HepG2 (cell line): ENCODE results near the gene TAC3. TPM values are rescaled to one million over a fixed set of nuclear protein-coding genes. Genes with fewer than 3 reads are reported as not detected.
A peak's percentile ranks its signal among the peaks of the same experiment; 100 is the strongest.

Source experiments
- CAMTA2 ChIP-seq: sonication (generic); formaldehyde crosslinking; IDR thresholded peaks from 2 replicates; pipeline ENCODE4 v1.4.0; 2020; ENCODE audit warnings: mild to moderate bottlenecking, missing genetic modification reagents, borderline replicate concordance
- FOXP1 ChIP-seq, 2 experiments: fragments of 450-650 bp in 1 of 2; IDR thresholded peaks; 2 replicates each; pipeline ENCODE4 v1.6.1; 2017 to 2018; ENCODE audit warnings: antibody characterized with exemption in 1 of 2
- HDAC6 ChIP-seq: fragments of 200-600 bp; sonication (generic); IDR thresholded peaks from 2 replicates; pipeline ENCODE4 v1.7.0; 2017; ENCODE audit warnings: mild to moderate bottlenecking, antibody characterized with exemption, low read length, low read depth
- HMG20B ChIP-seq: conservative IDR thresholded peaks from 2 replicates; pipeline ENCODE4 v1.6.1; 2016; ENCODE audit warnings: missing genetic modification reagents, missing compliant biosample characterization
- KDM1A ChIP-seq: IDR thresholded peaks from 2 replicates; pipeline ENCODE4 v1.6.1; 2016; ENCODE audit warnings: missing compliant biosample characterization
- KLF16 ChIP-seq, 2 experiments: sonication (generic) in 1 of 2; formaldehyde crosslinking in 1 of 2; IDR thresholded peaks; 2 replicates each; pipeline versions ENCODE4 v1.6.1 to v1.8.0; 2016 to 2023; ENCODE audit warnings: missing genetic modification reagents in 2 of 2, missing compliant biosample characterization in 1 of 2
- MAFK ChIP-seq, 2 experiments: IDR thresholded peaks in 1 of 2; conservative IDR thresholded peaks in 1 of 2; 2 replicates each; pipeline ENCODE4 v1.6.1; 2011; ENCODE audit warnings: improper control_type of control experiment in 2 of 2, low read length in 2 of 2
- MEF2D ChIP-seq: sonication (generic); formaldehyde crosslinking; IDR thresholded peaks from 2 replicates; pipeline ENCODE4 v1.5.1; 2020; ENCODE audit warnings: mild to moderate bottlenecking, missing genetic modification reagents
- MLLT10 ChIP-seq: sonication (generic); formaldehyde crosslinking; IDR thresholded peaks from 2 replicates; pipeline ENCODE4 v1.4.0; 2020; ENCODE audit warnings: missing genetic modification reagents
- NFE2L2 ChIP-seq: fragments of 150-350 bp; IDR thresholded peaks from 2 replicates; pipeline ENCODE4 v1.6.1; 2014; ENCODE audit warnings: low read length
- PPARG ChIP-seq: conservative IDR thresholded peaks from 2 replicates; pipeline ENCODE4 v1.6.1; 2016; ENCODE audit warnings: missing biosample characterization, missing genetic modification reagents
- RFX3 ChIP-seq: IDR thresholded peaks from 2 replicates; pipeline ENCODE4 v1.6.1; 2016; ENCODE audit warnings: missing biosample characterization, missing genetic modification reagents
- SALL1 ChIP-seq: sonication (generic); formaldehyde crosslinking; IDR thresholded peaks from 2 replicates; pipeline ENCODE4 v1.8.0; 2022; ENCODE audit warnings: mild to moderate bottlenecking, missing genetic modification reagents
- SATB2 ChIP-seq: sonication (generic); formaldehyde crosslinking; IDR thresholded peaks from 2 replicates; pipeline ENCODE4 v1.5.0; 2020; ENCODE audit warnings: missing genetic modification reagents
- SMC3 ChIP-seq: IDR thresholded peaks from 2 replicates; pipeline ENCODE4 v1.6.1; 2011; ENCODE audit warnings: low read length, improper control_type of control experiment
- SRF ChIP-seq: IDR thresholded peaks from 2 replicates; pipeline ENCODE4 v1.6.1; 2011; ENCODE audit warnings: mild to moderate bottlenecking, low read depth, low read length, moderate library complexity
- TARDBP ChIP-seq: sonication (generic); formaldehyde crosslinking; IDR thresholded peaks from 2 replicates; pipeline ENCODE4 v1.8.0; 2022; ENCODE audit warnings: mild to moderate bottlenecking, missing genetic modification reagents
- TBX2 ChIP-seq: sonication (generic); formaldehyde crosslinking; IDR thresholded peaks from 2 replicates; pipeline ENCODE4 v1.5.0; 2020; ENCODE audit warnings: missing genetic modification reagents, mild to moderate bottlenecking, borderline replicate concordance
- TBX3 ChIP-seq: fragments of 450-650 bp; IDR thresholded peaks from 2 replicates; pipeline ENCODE4 v1.6.1; 2017; ENCODE audit warnings: antibody characterized with exemption, mild to moderate bottlenecking, inconsistent platforms, borderline replicate concordance
- ZBTB46 ChIP-seq: sonication (generic); formaldehyde crosslinking; IDR thresholded peaks from 2 replicates; pipeline ENCODE4 v1.4.0; 2020; ENCODE audit warnings: mild to moderate bottlenecking, missing genetic modification reagents, borderline replicate concordance
- ZBTB7A ChIP-seq: sonication (generic); formaldehyde crosslinking; IDR thresholded peaks from 2 replicates; pipeline ENCODE4 v1.8.0; 2022; ENCODE audit warnings: mild to moderate bottlenecking, missing genetic modification reagents
- ZMAT5 ChIP-seq: sonication (generic); formaldehyde crosslinking; IDR thresholded peaks from 2 replicates; pipeline ENCODE4 v1.5.0; 2020; ENCODE audit warnings: mild to moderate bottlenecking, low read depth, missing genetic modification reagents, borderline replicate concordance
- ZNF160 ChIP-seq: sonication (generic); formaldehyde crosslinking; IDR thresholded peaks from 2 replicates; pipeline ENCODE4 v1.8.0; 2022; ENCODE audit warnings: mild to moderate bottlenecking, inconsistent platforms, missing genetic modification reagents
- ZNF230 ChIP-seq: sonication (generic); formaldehyde crosslinking; IDR thresholded peaks from 2 replicates; pipeline ENCODE4 v1.4.0; 2020; ENCODE audit warnings: mild to moderate bottlenecking, missing genetic modification reagents
- ZNF430 ChIP-seq: sonication (generic); formaldehyde crosslinking; IDR thresholded peaks from 2 replicates; pipeline ENCODE4 v1.9.0; 2021; ENCODE audit warnings: mild to moderate bottlenecking, missing genetic modification reagents
- ZNF598 ChIP-seq: sonication (generic); formaldehyde crosslinking; IDR thresholded peaks from 2 replicates; pipeline ENCODE4 v1.5.1; 2020; ENCODE audit warnings: mild to moderate bottlenecking, missing genetic modification reagents, borderline replicate concordance
- ZNF614 ChIP-seq: IDR thresholded peaks from 2 replicates; pipeline ENCODE4 v1.6.1; 2018; ENCODE audit warnings: missing biosample characterization, missing genetic modification reagents, inconsistent platforms, borderline replicate concordance
- ZNF768 ChIP-seq: sonication (generic); formaldehyde crosslinking; IDR thresholded peaks from 2 replicates; pipeline ENCODE4 v1.4.0; 2020; ENCODE audit warnings: missing genetic modification reagents
- ZNF839 ChIP-seq: sonication (generic); formaldehyde crosslinking; IDR thresholded peaks from 2 replicates; pipeline ENCODE4 v1.4.0; 2020; ENCODE audit warnings: missing genetic modification reagents, mild to moderate bottlenecking, borderline replicate concordance
- ZNF879 ChIP-seq: sonication (generic); formaldehyde crosslinking; IDR thresholded peaks from 2 replicates; pipeline ENCODE4 v1.8.1; 2023; ENCODE audit warnings: missing genetic modification reagents
- polyA plus RNA-seq, 8 experiments: library from polyadenylated mRNA; depleted of rRNA in 3 of 8; stranded (reverse) in 7 of 8; unstranded in 1 of 8; fragments of >200 nt; fragmentation: Illumina TruSeq in 4 of 8; extraction: Trizol in 4 of 8; gene quantifications; 2 replicates each; pipeline versions ENCODE4 v1.2.1 to v1.2.3, GENCODE V29; 2011 to 2016; ENCODE audit warnings: low read depth in 4 of 8, missing spikeins in 1 of 8, mixed read lengths in 1 of 8; ENCODE audit not compliant: insufficient read depth in 1 of 8
- total RNA-seq, 5 experiments: library from RNA; depleted of rRNA; stranded (reverse); fragments of >200 nt; fragmentation: Illumina TruSeq; extraction: Trizol; gene quantifications; 2 replicates each; pipeline ENCODE4 v1.2.3, GENCODE V29; 2016; ENCODE audit warnings: low read depth in 1 of 5
- TF ChIP-seq, protein P1 (sequence below): IDR thresholded peaks from 2 replicates; pipeline ENCODE4 v1.6.1; 2016; ENCODE audit warnings: mild to moderate bottlenecking

Gene TAC3
- total and polyA plus RNA-seq, 2 of the 13 experiments (the other 11 are each of a cell fraction or from before 2014, with no cell fraction given), result 0.13 to 0.15 TPM

DNA sequence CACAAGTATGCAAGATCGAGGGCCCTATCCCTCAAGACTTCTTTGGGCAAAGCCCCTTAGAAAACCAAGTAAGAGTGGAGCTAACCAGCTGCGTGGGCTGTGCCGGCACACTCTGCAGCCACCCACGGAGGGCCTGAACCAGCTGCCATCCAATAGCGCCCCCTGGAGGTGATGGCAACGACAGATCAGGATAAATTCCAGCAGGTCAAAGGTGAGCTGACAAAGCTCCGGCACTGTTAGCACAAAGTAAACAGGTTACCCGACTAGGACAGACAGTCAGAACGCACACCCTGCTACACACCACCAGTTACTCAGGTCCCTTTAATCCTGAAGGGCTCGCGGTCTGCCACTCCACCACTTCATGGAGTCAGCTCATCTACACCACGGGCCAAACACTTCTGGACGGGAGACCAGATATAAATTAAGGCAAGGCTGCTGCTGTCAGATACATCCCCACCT is 14.9 kb downstream of the TAC3 start (continued):
- TF ChIP-seq ZBTB7A (0 out of 2 replicates have a peak, but pooled peaks have one; percentile 20), MAFK (conservative IDR thresholded peaks at IDR 0.05 in 1 of 2, IDR thresholded peaks at IDR 0.05 in 1 of 2; ENCODE audit: low read length in 2 of 2) (no peak), RFX3 (no peak), SMC3 (peak; percentile 59), TBX3 (no peak), ZNF839 (CRISPR knock-in tag) (no peak), MLLT10 (no peak), ZBTB46 (CRISPR knock-in tag) (no peak), HDAC6 (no peak), SATB2 (CRISPR knock-in tag) (no peak), SRF (no peak), HMG20B (no peak), ZNF614 (CRISPR knock-in tag) (peak; percentile 56; the same call in 1 of the 2 replicates), ZNF879 (CRISPR knock-in tag) (no peak), ZNF598 (CRISPR knock-in tag) (peak; percentile 82; the same call in 1 of the 2 replicates), KLF16 (CRISPR knock-in tag; IDR thresholded peaks at IDR 0.05) (peak in 1 of 2 experiments; percentile 39; a peak in 1 of 4 replicates), ZMAT5 (no peak), ZNF430 (peak; percentile 58; the same call in 1 of the 2 replicates), KDM1A (CRISPR knock-in tag) (peak; percentile 94), ZNF768 (CRISPR knock-in tag) (0 out of 2 replicates have a peak, but pooled peaks have one; percentile 16), MEF2D (CRISPR knock-in tag) (peak; percentile 48; the same call in 1 of the 2 replicates), ZNF160 (CRISPR knock-in tag) (no peak), FOXP1 (IDR thresholded peaks at IDR 0.05) (no peak), FOXP1 (CRISPR knock-in tag; IDR thresholded peaks at IDR 0.05) (peak; percentile 75), SALL1 (CRISPR knock-in tag) (peak; percentile 86), TARDBP (CRISPR knock-in tag) (peak; percentile 68; the same call in 1 of the 2 replicates), NFE2L2 (no peak), CAMTA2 (no peak), PPARG (peak; percentile 98), TBX2 (CRISPR knock-in tag) (peak; percentile 56), ZNF230 (CRISPR knock-in tag) (no peak)
- TF ChIP-seq, protein P1, sequence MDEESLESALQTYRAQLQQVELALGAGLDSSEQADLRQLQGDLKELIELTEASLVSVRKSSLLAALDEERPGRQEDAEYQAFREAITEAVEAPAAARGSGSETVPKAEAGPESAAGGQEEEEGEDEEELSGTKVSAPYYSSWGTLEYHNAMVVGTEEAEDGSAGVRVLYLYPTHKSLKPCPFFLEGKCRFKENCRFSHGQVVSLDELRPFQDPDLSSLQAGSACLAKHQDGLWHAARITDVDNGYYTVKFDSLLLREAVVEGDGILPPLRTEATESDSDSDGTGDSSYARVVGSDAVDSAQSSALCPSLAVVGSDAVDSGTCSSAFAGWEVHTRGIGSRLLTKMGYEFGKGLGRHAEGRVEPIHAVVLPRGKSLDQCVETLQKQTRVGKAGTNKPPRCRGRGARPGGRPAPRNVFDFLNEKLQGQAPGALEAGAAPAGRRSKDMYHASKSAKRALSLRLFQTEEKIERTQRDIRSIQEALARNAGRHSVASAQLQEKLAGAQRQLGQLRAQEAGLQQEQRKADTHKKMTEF (CRISPR knock-in tag), result peak; percentile 63
